HG02884 (cell line): Measurements from ENCODE around the gene ARHGAP4.

Experiments
- ATAC-seq: cut with Tn5 transposase; IDR thresholded peaks from one replicate; pipeline ENCODE4 v1.9.1; 2021; ENCODE audit warnings: mild to moderate bottlenecking, moderate library complexity; ENCODE audit not compliant: unreplicated experiment

The ARHGAP4 gene

GRCh38 chrX:153964105-153964504, 38.0 kb upstream of the ARHGAP4 start:
- no peak for ATAC-seq

- ATAC-seq: no peak
These were observed 37.5 kb upstream of the ARHGAP4 start for GRCh38 chrX:153963546-153963945.

GRCh38 chrX:153961292-153961691, 35.2 kb upstream of the ARHGAP4 start:
- no peak for ATAC-seq

GRCh38 chrX:153960786-153961185, 34.7 kb upstream of the ARHGAP4 start:
- no peak for ATAC-seq

DNA sequence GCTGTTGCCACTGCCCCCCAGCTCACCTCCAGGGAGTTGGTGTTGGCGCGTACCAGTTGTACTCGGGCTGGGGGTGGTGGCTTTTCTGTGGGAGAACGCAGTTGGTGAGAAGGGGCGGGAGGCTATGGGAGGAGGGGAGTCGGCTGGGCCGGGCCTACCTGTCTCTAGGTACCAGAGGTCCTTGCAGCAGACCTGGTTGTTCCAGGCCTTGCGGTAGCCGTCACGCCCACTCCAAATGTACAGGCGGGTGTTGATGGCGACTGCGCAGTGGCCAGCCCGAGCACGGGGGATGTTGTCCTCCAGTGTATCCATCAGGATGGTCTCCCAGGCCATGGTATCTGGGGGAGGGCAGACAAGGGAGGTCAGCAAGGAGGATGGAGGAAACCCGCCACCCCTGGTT, 34.0 kb upstream of the ARHGAP4 start:
- no peak for ATAC-seq

DNA sequence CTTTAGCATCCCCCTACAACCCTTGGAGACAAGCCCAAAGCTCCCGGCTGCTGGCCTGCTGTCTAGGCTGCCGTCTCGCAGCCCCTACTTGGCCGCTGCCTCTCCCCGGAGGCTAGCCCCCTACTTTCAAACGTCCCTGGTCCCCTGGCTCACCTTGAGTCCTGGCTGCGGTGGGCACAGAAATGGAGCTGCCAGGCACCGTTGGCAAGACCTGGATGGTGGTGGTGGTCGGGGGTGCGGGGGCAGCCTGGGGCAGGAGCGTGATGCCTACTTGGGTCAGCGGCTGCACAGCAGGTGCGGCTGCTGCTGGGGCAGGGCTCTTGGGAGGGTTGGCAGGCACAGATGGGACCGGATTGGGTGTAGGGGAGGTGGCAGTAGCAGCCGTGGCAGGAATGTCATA, 33.6 kb upstream of the ARHGAP4 start:
- no peak for ATAC-seq

- no peak for ATAC-seq
These were observed 32.5 kb upstream of the ARHGAP4 start for GRCh38 chrX:153958605-153959004.

DNA sequence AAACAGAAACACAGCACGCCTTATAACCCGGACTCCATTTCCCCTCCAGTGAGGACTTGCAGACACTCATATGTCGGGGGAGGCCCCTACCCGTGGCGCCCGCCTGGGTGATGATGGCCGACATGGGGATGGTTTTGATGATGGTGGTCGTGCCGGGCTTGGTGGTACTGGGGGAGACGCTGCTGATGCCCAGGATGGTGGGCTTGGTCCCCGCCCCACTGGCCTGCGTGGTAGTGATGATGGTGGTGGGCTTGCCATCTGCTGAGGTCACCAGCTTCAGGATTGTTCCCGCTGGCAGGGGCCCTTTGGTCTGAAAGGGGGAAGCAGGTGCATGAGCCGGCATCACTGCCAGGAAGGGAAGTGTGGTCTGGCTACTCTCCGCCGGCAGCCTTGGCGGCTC, 31.2 kb upstream of the ARHGAP4 start:
- ATAC-seq: no peak

GRCh38 chrX:153956044-153956907, 30.2 kb upstream of the ARHGAP4 start:
- no peak for ATAC-seq

DNA sequence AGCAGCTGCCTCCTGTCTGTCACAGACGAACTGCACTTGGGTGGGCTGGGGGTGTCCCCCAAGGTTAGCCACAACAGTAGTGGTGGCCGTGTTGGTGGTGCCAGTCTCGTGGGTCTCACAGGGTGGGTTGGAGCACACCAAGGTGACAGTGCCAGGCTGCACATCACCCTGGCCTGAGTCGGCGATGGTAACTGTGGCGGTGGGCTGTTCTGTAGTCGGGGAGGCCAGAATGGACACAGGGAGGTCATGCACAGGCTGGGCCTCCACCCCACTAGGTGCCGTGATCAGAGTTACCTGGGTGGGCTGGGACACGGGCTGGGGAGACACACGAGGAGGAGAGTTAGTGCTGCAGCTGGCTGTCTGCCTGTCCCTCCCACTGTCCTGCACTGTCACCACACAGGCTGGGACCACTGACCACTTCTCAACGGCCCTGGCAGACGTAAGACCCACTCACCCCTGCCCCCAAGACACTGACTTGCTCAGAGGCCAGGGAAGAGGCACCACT, 29.2 kb upstream of the ARHGAP4 start:
- ATAC-seq: no peak

DNA sequence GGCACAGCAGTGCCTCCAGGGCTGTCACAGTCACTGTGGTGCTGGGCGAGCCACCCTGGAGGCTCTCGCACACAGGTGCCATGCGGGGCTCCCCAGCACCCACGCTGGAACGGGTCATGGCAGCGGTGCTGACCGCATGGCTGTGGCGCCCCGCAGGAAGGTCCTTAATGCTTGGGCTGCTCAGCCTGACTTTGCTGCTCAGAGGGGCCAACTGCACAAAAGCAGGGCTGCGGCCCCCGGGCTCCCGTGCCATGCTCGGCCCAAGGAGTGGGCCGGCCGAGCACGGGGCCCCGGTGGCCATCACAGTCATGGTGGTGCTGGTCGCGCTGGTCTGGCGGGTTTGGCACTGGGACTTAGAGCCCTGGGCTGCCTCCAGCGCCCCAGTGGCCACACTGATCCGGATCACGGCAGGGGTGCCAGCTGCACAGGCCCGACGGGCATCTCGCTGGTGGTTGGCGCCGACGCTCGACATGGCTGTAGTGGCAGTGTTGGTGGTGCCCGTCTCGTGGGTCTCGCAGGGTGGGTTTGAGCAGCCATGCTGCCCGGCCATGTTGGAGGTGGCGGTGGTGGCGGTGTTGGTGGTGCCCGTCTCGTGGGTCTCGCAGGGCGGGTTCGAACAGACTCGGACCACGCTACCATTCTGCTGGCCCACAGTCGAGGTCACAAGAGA, 28.6 kb upstream of the ARHGAP4 start:
- ATAC-seq: no peak

- ATAC-seq: no peak
These were observed 28.0 kb upstream of the ARHGAP4 start for GRCh38 chrX:153953892-153954557.

DNA sequence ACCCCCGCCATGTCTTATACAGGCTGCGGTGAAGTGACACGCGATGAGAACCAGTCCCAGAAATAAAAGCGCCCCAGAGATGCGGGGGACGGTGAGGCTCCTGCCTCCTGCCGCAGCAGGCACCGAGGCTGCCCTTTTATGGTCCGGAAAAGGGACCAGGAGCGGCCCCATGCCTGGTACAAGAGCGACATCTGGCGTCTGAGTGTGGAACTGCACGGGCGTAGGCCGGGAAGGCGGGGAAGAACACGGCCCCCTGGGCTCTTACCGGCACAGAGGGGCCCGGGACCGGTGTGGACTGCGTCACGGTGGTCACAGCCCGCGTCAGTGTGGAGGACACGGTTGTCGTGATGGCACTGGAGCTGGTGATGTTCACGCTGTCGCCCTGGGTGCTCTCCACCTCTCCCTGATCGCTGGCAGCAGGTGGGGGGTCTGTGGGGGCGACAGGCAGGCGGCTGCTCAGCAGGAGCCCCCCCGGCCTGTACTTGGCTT, 27.3 kb upstream of the ARHGAP4 start:
- ATAC-seq: no peak

DNA sequence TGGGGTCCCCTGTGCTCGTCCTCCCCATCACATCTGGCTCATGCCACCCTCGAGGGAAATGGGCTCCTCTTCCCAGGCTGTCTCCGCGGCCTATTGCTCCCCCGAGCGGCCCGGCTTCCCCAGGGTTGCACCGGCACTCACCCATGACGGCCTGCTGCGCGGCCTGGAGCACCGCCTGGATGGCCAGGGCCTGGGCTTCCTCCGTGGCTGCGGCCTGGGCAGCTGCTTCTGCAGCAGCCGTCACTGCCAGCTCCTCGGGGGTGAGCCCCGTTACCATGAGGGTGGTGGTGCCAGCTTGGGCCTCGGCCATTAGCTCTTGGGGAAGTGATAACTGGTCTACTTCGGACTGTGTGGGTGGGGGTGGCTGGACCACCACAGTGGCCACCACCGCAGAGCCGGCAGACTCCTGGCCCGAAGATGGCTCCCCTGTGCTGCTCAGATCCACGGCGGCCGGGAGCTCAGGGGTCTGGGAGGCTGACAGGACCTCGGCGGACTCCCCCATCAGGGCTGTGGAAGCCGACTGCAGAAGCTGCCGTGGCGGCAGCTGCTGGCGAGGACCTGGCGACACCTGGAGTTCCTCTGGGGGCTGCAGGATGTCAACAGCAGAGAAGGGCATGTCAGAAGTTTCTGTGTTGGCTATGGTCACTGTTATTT, 26.4 kb upstream of the ARHGAP4 start:
- ATAC-seq: no peak

DNA sequence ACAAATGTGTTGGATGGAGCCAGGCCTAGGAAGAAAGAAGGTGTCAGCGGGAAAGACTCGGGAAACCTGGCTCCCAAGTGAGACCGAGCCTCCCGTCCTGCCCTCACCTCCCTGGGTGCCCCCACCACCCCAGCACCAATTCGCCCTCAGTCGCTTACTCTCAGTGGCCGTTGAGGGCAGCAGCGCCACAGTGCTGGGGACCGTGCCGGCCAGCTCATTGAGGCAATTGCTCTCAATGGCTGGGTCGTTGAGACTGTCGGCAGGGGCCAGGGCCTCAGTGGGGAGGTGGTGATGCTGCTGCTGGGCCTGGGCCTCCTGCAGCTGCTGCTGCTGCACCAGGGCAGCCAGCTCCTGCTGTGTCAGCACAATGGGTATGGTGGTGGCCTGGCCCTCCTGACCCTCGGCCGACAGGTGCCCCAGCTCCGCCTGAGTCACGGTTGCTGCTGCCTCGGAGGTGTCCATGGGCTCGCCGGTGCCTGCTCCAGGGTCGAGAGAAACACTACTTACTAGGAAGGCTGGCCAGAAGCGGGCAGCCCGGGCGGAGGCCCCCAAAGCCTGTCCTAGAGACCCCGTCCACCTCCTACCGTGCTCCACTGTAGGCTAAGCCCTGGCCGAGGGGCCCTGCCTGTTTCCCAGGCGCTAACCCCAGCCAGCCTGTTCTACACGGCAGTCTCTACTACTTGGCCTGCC, 25.8 kb upstream of the ARHGAP4 start:
- no peak for ATAC-seq

- no peak for ATAC-seq
These were observed 24.1 kb upstream of the ARHGAP4 start for GRCh38 chrX:153950127-153950526.

DNA sequence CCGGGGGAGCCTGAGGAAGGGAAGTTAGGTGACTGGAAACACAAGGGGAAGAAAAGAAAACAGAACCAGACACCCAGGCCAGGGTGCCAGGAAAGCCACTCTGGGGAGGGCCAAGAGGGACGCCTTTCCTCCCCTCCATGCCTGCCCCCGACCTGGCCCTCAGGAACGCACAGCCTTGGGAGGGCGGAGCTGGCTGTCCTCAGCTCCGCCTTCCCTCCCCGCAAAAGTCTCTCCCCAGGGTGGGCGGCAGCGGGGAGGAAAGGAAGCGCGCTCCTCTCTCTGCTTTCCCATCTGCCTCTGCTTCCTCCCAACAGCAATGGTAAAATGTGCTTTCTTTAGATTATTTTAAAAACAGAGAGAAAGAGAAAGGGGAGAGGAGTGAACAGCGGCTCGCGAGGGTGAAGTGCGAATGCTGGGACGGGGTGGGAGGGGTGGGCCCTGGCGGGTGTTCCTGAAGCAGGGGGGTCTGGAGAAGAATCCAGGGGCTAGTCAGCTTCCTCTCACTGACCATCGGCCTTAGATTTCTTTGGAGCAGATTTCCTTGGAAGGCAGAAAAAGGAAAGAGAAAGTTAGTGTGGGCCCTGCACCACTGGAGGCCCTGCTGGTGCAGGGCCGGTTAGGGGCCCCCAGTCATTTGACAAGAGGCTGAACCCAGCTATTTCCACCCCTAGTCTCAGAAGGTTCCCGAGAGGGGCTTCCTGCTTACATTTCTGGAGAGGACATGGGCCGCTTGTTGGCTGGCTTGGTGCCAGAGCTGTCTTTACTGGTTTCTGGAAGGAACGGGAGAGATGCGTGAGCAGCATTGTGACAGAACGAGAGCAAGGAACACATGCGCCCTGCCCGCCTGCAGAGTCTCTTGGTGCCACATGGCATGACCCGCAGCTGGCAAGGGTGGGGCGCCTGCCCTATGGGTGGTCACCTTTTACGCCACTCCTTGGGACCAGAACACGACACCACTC, 23.1 kb upstream of the ARHGAP4 start:
- ATAC-seq: no peak

DNA sequence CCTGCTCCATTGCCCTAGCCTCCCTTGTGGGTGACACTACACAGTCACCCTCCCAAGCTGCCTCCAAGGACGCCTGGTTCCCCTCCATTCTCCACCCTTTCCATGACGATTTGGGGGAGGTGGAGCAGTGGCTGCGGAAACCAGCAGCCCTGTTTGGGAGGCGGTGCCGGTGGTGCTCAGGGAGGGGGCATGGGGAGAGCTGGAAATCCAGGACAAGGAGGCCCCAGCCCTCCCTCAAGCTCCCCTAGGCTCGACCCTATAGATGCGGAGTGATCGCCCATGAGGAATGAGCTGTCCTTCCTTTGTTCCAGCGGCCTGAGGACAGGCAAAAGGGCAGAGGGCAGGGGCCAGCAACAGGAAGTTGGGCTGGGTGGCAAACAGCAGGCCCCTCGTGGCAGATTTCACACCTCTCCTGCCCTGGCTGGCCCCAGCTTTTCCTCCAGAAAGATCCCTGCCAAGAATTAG, 22.0 kb upstream of the ARHGAP4 start:
- no peak for ATAC-seq
